ENCODE data around the gene SLC30A10. TPM values are rescaled to one million over a fixed set of nuclear protein-coding genes. Genes with fewer than 3 reads are reported as not detected.

The SLC30A10 gene
- total RNA-seq, 1 experiment from 2014 or later: not detected

DNA sequence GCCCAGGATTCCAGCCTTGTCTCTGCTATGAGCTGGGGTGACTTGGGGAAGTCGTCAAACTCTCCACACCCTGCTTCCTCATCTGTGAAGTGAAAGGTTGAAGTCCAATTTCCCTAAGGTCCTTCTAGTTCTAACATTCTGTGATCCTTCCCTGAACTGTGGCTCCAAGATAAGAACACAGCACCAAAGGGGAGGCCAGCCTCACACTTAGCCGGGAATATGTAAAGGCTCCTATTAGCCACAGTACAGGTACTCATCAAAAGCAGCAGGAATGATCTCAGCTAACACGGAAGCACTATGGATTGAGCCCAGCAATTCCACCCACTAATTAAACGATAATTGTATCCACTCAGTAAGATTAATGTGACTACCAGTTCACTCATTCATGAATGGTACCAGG is 4.0 kb downstream of the SLC30A10 start:
- TF ChIP-seq, protein P1, sequence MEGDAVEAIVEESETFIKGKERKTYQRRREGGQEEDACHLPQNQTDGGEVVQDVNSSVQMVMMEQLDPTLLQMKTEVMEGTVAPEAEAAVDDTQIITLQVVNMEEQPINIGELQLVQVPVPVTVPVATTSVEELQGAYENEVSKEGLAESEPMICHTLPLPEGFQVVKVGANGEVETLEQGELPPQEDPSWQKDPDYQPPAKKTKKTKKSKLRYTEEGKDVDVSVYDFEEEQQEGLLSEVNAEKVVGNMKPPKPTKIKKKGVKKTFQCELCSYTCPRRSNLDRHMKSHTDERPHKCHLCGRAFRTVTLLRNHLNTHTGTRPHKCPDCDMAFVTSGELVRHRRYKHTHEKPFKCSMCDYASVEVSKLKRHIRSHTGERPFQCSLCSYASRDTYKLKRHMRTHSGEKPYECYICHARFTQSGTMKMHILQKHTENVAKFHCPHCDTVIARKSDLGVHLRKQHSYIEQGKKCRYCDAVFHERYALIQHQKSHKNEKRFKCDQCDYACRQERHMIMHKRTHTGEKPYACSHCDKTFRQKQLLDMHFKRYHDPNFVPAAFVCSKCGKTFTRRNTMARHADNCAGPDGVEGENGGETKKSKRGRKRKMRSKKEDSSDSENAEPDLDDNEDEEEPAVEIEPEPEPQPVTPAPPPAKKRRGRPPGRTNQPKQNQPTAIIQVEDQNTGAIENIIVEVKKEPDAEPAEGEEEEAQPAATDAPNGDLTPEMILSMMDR (IDR thresholded peaks at IDR 0.05): no peak
- TF ChIP-seq, protein P2, sequence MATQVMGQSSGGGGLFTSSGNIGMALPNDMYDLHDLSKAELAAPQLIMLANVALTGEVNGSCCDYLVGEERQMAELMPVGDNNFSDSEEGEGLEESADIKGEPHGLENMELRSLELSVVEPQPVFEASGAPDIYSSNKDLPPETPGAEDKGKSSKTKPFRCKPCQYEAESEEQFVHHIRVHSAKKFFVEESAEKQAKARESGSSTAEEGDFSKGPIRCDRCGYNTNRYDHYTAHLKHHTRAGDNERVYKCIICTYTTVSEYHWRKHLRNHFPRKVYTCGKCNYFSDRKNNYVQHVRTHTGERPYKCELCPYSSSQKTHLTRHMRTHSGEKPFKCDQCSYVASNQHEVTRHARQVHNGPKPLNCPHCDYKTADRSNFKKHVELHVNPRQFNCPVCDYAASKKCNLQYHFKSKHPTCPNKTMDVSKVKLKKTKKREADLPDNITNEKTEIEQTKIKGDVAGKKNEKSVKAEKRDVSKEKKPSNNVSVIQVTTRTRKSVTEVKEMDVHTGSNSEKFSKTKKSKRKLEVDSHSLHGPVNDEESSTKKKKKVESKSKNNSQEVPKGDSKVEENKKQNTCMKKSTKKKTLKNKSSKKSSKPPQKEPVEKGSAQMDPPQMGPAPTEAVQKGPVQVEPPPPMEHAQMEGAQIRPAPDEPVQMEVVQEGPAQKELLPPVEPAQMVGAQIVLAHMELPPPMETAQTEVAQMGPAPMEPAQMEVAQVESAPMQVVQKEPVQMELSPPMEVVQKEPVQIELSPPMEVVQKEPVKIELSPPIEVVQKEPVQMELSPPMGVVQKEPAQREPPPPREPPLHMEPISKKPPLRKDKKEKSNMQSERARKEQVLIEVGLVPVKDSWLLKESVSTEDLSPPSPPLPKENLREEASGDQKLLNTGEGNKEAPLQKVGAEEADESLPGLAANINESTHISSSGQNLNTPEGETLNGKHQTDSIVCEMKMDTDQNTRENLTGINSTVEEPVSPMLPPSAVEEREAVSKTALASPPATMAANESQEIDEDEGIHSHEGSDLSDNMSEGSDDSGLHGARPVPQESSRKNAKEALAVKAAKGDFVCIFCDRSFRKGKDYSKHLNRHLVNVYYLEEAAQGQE (IDR thresholded peaks at IDR 0.05; ENCODE audit: insufficient read depth in 1 of 2, low read depth in 2 of 2, low read length in 1 of 2): no peak
- TF ChIP-seq TCF7L2 (IDR thresholded peaks at IDR 0.05; ENCODE audit: low read depth, low read length) (no peak), SIN3A (IDR thresholded peaks at IDR 0.05; ENCODE audit: borderline replicate concordance, insufficient read depth, low read depth, low read length) (no peak), POLR2AphosphoS5 (IDR thresholded peaks at IDR 0.05; ENCODE audit: low read depth, low read length) (no peak)
- Histone ChIP-seq H3K36me3 (ENCODE audit: control insufficient read depth, insufficient read depth, low read length) (no peaks in the 10 kb centered on the region), H3K4me3 (ENCODE audit: low read depth in 2 of 2, low read length in 2 of 2) (no peak overlapping the region), H3K27me3 (ENCODE audit: control insufficient read depth, insufficient read depth, low read length) (peaks cover 18% of the 10 kb centered on the region), H3K4me1 (ENCODE audit: control insufficient read depth, insufficient read depth, low read length) (0 out of 2 replicates have a peak, but pooled peaks cover 3% of the 10 kb centered on the region), H3K27ac (ENCODE audit: low read length) (no peak overlapping the region), H3K9me3 (ENCODE audit: control insufficient read depth, insufficient read depth, low read depth, low read length) (no peaks in the 10 kb centered on the region)
- intact Hi-C loops (cut with micrococcal nuclease; ENCODE audit: unreplicated experiment): no loop called here
- no TSS peak for BruUV-seq (replicated peaks)
- ATAC-seq (no peak), DNase-seq (ENCODE audit: low read depth, low spot score) (no peak)
- in situ Hi-C loops (cut with HindIII; ENCODE audit: low pct_unique_long_range_greater_than_20kb, low sequenced_read_pairs): no loop called here
- ChIA-PET CTCF (no interaction called here), POLR2A (no interaction called here)

DNA sequence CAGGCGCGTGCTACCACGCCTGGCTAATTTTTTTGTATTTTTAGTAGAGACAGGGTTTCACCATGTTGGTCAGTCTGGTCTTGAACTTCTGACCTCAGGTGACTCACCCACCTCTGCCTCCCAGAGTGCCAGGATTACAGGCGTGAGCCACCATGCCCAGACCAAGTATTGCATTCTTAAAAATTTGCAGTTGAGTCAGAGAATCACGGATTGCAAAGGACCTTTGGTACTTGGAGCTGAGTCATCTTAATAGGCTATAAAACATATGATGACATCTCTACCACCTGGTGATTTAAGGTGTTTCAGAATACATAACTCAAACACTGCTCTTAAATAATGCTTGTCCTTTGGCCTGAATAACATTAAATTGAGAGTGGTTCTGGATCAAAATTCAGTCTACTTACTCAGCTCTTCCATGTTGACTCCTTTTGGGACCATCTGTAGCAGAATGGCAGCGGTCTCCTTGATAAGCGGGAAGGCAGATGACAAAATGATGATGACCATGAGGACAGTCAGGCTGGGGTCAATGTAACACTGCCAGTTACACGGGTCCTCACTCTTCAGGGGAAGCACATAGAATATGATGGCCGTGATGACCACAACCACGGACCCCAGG is 10.4 kb downstream of the SLC30A10 start:
- TF ChIP-seq, protein P2 (IDR thresholded peaks at IDR 0.05; ENCODE audit: insufficient read depth in 1 of 2, low read depth in 2 of 2, low read length in 1 of 2): no peak
- TF ChIP-seq TCF7L2 (IDR thresholded peaks at IDR 0.05; ENCODE audit: low read depth, low read length) (no peak), SIN3A (IDR thresholded peaks at IDR 0.05; ENCODE audit: borderline replicate concordance, insufficient read depth, low read depth, low read length) (no peak)
- H3K27ac ChIP-seq (ENCODE audit: low read length): no peak overlapping the region
- no peaks in the 10 kb centered on the region for H3K9me3 ChIP-seq (ENCODE audit: control insufficient read depth, insufficient read depth, low read depth, low read length)
- in situ Hi-C loops (cut with HindIII; ENCODE audit: low pct_unique_long_range_greater_than_20kb, low sequenced_read_pairs) (no loop called here), intact Hi-C loops (cut with micrococcal nuclease; ENCODE audit: unreplicated experiment) (no loop called here)
- H3K4me3 ChIP-seq (ENCODE audit: low read depth in 2 of 2, low read length in 2 of 2): no peak overlapping the region
- POLR2A ChIA-PET: no interaction called here
- CTCF ChIA-PET: no interaction called here
- BruUV-seq (replicated peaks): no TSS peak
- peaks cover 5% of the 10 kb centered on the region; the same call in 1 of the 2 replicates for H3K27me3 ChIP-seq (ENCODE audit: control insufficient read depth, insufficient read depth, low read length)
- ATAC-seq: peak; percentile 68; the same call in 1 of the 2 replicates
- H3K36me3 ChIP-seq (ENCODE audit: control insufficient read depth, insufficient read depth, low read length): no peaks in the 10 kb centered on the region
- H3K4me1 ChIP-seq (ENCODE audit: control insufficient read depth, insufficient read depth, low read length): 0 out of 2 replicates have a peak, but pooled peaks cover 3% of the 10 kb centered on the region
- DNase-seq (ENCODE audit: low read depth, low spot score): peak; percentile 7
